Measurements from ENCODE around the gene DDX5. TPM values are rescaled to one million over a fixed set of nuclear protein-coding genes. Genes with fewer than 3 reads are reported as not detected.
A peak's percentile ranks its signal among the peaks of the same experiment; 100 is the strongest.

Gene DDX5
- total RNA-seq, 6 donors from 2014 or later: 554 to 1,286 (median 754) TPM

- Histone ChIP-seq H3K4me3 (no peak overlapping the region), H3K27ac (no peak overlapping the region), H3K9me3 (no peaks in the 10 kb centered on the region), H3K36me3 (peaks cover 32 to 100% (median 66%) of the 10 kb centered on the region in 4 donors), H3K4me1 (no peaks in the 10 kb centered on the region), H3K27me3 (no peaks in the 10 kb centered on the region)
- ATAC-seq (ENCODE audit: low FRiP score in 2 of 2): no peak
- TF ChIP-seq, protein P1, sequence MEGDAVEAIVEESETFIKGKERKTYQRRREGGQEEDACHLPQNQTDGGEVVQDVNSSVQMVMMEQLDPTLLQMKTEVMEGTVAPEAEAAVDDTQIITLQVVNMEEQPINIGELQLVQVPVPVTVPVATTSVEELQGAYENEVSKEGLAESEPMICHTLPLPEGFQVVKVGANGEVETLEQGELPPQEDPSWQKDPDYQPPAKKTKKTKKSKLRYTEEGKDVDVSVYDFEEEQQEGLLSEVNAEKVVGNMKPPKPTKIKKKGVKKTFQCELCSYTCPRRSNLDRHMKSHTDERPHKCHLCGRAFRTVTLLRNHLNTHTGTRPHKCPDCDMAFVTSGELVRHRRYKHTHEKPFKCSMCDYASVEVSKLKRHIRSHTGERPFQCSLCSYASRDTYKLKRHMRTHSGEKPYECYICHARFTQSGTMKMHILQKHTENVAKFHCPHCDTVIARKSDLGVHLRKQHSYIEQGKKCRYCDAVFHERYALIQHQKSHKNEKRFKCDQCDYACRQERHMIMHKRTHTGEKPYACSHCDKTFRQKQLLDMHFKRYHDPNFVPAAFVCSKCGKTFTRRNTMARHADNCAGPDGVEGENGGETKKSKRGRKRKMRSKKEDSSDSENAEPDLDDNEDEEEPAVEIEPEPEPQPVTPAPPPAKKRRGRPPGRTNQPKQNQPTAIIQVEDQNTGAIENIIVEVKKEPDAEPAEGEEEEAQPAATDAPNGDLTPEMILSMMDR (IDR thresholded peaks at IDR 0.05): no peak
- TF ChIP-seq POLR2A (IDR thresholded peaks at IDR 0.05): no peak
- no peak for TF ChIP-seq EP300 (IDR thresholded peaks at IDR 0.05)
- no peak for TF ChIP-seq POLR2AphosphoS5 (IDR thresholded peaks at IDR 0.05)
- no peak for DNase-seq
- 90 to 96% methylated on average over 6 of the region's 6 CpGs for WGBS, 2 donors
These were observed 13.5 kb upstream of the DDX5 start for GRCh38 chr17:64519601-64520000.

GRCh38 chr17:64515829-64516228 lies 9.7 kb upstream of the DDX5 start:
- ATAC-seq (ENCODE audit: low FRiP score in 2 of 2): no peak
- no peaks in the 10 kb centered on the region for H3K9me3 ChIP-seq
- H3K4me3 ChIP-seq: no peak overlapping the region
- DNase-seq: no peak
- no peaks in the 10 kb centered on the region for H3K4me1 ChIP-seq
- 95 to 96% methylated on average over 1 of the region's 1 CpG for WGBS, 2 donors
- H3K27ac ChIP-seq: no peak overlapping the region
- TF ChIP-seq, protein P1 (IDR thresholded peaks at IDR 0.05): no peak
- TF ChIP-seq POLR2AphosphoS5 (IDR thresholded peaks at IDR 0.05) (no peak), EP300 (IDR thresholded peaks at IDR 0.05) (no peak), POLR2A (IDR thresholded peaks at IDR 0.05) (no peak)
- H3K27me3 ChIP-seq: no peaks in the 10 kb centered on the region
- peaks cover 31 to 90% (median 58%) of the 10 kb centered on the region in 4 donors for H3K36me3 ChIP-seq

GRCh38 chr17:64515419-64515818 lies 9.3 kb upstream of the DDX5 start:
- no peak for TF ChIP-seq POLR2A (IDR thresholded peaks at IDR 0.05)
- TF ChIP-seq, protein P1 (IDR thresholded peaks at IDR 0.05): no peak
- TF ChIP-seq POLR2AphosphoS5 (IDR thresholded peaks at IDR 0.05): no peak
- TF ChIP-seq EP300 (IDR thresholded peaks at IDR 0.05): no peak
- ATAC-seq (ENCODE audit: low FRiP score in 2 of 2) (no peak), DNase-seq (no peak)
- Histone ChIP-seq H3K9me3 (no peaks in the 10 kb centered on the region), H3K4me3 (no peak overlapping the region), H3K36me3 (peaks cover 35 to 90% (median 61%) of the 10 kb centered on the region in 4 donors), H3K27ac (no peak overlapping the region), H3K27me3 (no peaks in the 10 kb centered on the region), H3K4me1 (no peaks in the 10 kb centered on the region)
- 74 to 85% methylated on average over 2 of the region's 2 CpGs for WGBS, 2 donors

DNA sequence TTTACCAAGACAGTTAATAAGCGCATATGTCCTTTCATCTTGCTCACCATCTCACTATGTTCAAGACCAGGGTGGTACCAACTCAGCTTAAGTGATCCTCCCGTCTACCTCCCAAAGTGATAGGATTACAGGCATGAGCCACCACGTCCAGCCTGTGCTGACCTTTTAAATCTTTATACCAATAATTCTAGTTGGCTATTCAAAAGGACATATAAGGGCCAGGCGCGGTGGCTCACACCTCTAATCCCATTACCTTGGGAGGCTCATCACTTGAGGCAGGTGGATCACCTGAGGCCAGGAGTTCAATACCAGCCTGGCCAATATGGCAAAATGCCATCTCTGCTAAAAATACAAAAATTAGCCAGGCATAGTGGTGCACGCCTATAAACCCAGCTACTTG lies 3.1 kb upstream of the DDX5 start:
- Histone ChIP-seq H3K9me3 (no peaks in the 10 kb centered on the region), H3K4me1 (peaks cover 18 to 26% (median 21%) of the 10 kb centered on the region in 4 donors), H3K36me3 (peaks cover 20 to 45% (median 34%) of the 10 kb centered on the region in 4 donors), H3K27me3 (no peaks in the 10 kb centered on the region), H3K27ac (no peak overlapping the region), H3K4me3 (no peak overlapping the region)
- ATAC-seq (ENCODE audit: low FRiP score in 2 of 2): no peak
- TF ChIP-seq EP300 (IDR thresholded peaks at IDR 0.05) (no peak), POLR2A (IDR thresholded peaks at IDR 0.05) (no peak), POLR2AphosphoS5 (IDR thresholded peaks at IDR 0.05) (no peak)
- TF ChIP-seq, protein P1 (IDR thresholded peaks at IDR 0.05): no peak
- DNase-seq: no peak
- WGBS, 2 donors: 93 to 95% methylated on average over 6 of the region's 6 CpGs

DNA sequence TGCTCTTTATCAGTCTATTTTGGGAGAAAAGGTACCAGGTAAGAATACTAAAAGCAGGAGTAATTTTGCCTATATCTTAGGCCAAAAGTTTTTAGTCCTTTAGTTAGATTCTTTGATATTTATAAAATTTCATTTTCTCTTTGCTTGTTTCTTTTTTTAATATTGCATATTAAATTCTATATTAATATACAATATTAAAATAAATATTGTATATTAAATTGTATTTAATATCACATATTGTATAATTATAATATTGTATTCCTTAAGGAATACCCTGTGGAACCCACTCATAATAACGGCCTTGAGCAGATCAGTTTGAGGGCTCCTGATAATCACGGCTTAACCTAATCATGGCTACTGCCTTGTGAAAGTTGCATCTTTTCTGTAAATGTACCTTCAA lies 2.6 kb upstream of the DDX5 start:
- peak overlapping the region in 1 of 4 donors; percentile 66 for H3K4me3 ChIP-seq
- TF ChIP-seq POLR2A (IDR thresholded peaks at IDR 0.05): no peak
- H3K27me3 ChIP-seq: no peaks in the 10 kb centered on the region
- H3K27ac ChIP-seq: no peak overlapping the region
- no peaks in the 10 kb centered on the region for H3K9me3 ChIP-seq
- peaks cover 23 to 31% (median 26%) of the 10 kb centered on the region in 4 donors for H3K4me1 ChIP-seq
- no peak for DNase-seq
- 94 to 95% methylated on average over 2 of the region's 2 CpGs for WGBS, 2 donors
- no peak for ATAC-seq (ENCODE audit: low FRiP score in 2 of 2)
- peaks cover 22 to 49% (median 38%) of the 10 kb centered on the region in 4 donors for H3K36me3 ChIP-seq
